Loucy (cell line): ENCODE measurements around the gene ANKFY1.

Experiments
- H2AFZ ChIP-seq: fragments of 200-600 bp; sonication (generic); 2 replicates; pipeline ENCODE4 v1.6.0; 2016; ENCODE audit warnings: antibody characterized with exemption, mild to moderate bottlenecking, low read length, moderate library complexity
- H3F3A ChIP-seq: fragments of 200-600 bp; 2 replicates; pipeline ENCODE4 v1.6.0; 2016; ENCODE audit warnings: antibody characterized with exemption, low read depth, mild to moderate bottlenecking
- H3K27me3 ChIP-seq: fragments of 200-600 bp; sonication (generic); 2 replicates; pipeline ENCODE4 v1.6.1; 2014; ENCODE audit warnings: low read length, mild to moderate bottlenecking; ENCODE audit not compliant: insufficient read depth, poor library complexity, severe bottlenecking
- H3K36me3 ChIP-seq: fragments of 200-600 bp; sonication (generic); 2 replicates; pipeline ENCODE4 v1.6.1; 2016; ENCODE audit warnings: low read length; ENCODE audit not compliant: insufficient read depth
- H3K4me1 ChIP-seq: fragments of 200-600 bp; sonication (generic); 2 replicates; pipeline ENCODE4 v1.5.1; 2014; ENCODE audit warnings: low read length, mild to moderate bottlenecking; ENCODE audit not compliant: insufficient read depth, poor library complexity, severe bottlenecking
- H3K4me2 ChIP-seq: fragments of 200-600 bp; sonication (generic); 2 replicates; pipeline ENCODE4 v1.6.0; 2014; ENCODE audit warnings: antibody characterized with exemption, low read length, low read depth, mild to moderate bottlenecking; ENCODE audit not compliant: poor library complexity, severe bottlenecking
- H3K4me3 ChIP-seq: fragments of 200-600 bp; sonication (generic); 2 replicates; pipeline ENCODE4 v1.5.1; 2014; ENCODE audit warnings: low read length, mild to moderate bottlenecking, mixed read lengths; ENCODE audit not compliant: poor library complexity, severe bottlenecking
- H3K79me2 ChIP-seq: fragments of 200-600 bp; sonication (generic); 2 replicates; pipeline ENCODE4 v1.6.1; 2014; ENCODE audit warnings: low read length; ENCODE audit not compliant: insufficient read depth
- H3K9ac ChIP-seq: fragments of 200-600 bp; sonication (generic); 2 replicates; pipeline ENCODE4 v1.6.0; 2014; ENCODE audit warnings: mild to moderate bottlenecking, low read depth, low read length, moderate library complexity; ENCODE audit not compliant: poor library complexity, severe bottlenecking
- H3K9me2 ChIP-seq: fragments of 200-600 bp; sonication (generic); replicated peaks from 2 replicates; pipeline ENCODE4 v1.6.1; 2016; ENCODE audit warnings: low read depth, low read length, mixed read lengths
- H3K9me3 ChIP-seq: fragments of 200-600 bp; sonication (generic); 2 replicates; pipeline ENCODE4 v1.6.1; 2014; ENCODE audit warnings: mild to moderate bottlenecking, antibody characterized with exemption, low read length, low read depth; ENCODE audit not compliant: insufficient read depth
- H4K20me1 ChIP-seq: fragments of 200-600 bp; sonication (generic); 2 replicates; pipeline ENCODE4 v1.6.0; 2014; ENCODE audit warnings: antibody characterized with exemption, low read length, mild to moderate bottlenecking; ENCODE audit not compliant: insufficient read depth, poor library complexity, severe bottlenecking
- EZH2phosphoT487 ChIP-seq: fragments of 200-600 bp; IDR thresholded peaks from 2 replicates; pipeline ENCODE4 v1.6.1; 2018; ENCODE audit warnings: antibody characterized with exemption, mild to moderate bottlenecking, moderate library complexity, borderline replicate concordance
- TF ChIP-seq, protein P1 (sequence below): fragments of 200-600 bp; sonication (generic); conservative IDR thresholded peaks from 2 replicates; pipeline ENCODE4 v1.5.1; 2014; ENCODE audit warnings: mild to moderate bottlenecking, antibody characterized with exemption, low read length

ANKFY1 gene

GRCh38 chr17:4148611-4149308 lies 115.0 kb downstream of the ANKFY1 start:
- Histone ChIP-seq H2AFZ (no peak overlapping the region), H3K9ac (no peak overlapping the region), H3K4me1 (peaks cover 15% of the 10 kb centered on the region), H3K36me3 (no peaks in the 10 kb centered on the region), H3K9me3 (no peaks in the 10 kb centered on the region), H3F3A (no peaks in the 10 kb centered on the region), H3K27me3 (no peaks in the 10 kb centered on the region), H3K79me2 (peaks cover 17% of the 10 kb centered on the region; the same call in 1 of the 2 replicates), H4K20me1 (no peaks in the 10 kb centered on the region), H3K9me2 (no peaks in the 10 kb centered on the region), H3K4me2 (no peak overlapping the region), H3K4me3 (no peak overlapping the region)
- TF ChIP-seq, protein P1, sequence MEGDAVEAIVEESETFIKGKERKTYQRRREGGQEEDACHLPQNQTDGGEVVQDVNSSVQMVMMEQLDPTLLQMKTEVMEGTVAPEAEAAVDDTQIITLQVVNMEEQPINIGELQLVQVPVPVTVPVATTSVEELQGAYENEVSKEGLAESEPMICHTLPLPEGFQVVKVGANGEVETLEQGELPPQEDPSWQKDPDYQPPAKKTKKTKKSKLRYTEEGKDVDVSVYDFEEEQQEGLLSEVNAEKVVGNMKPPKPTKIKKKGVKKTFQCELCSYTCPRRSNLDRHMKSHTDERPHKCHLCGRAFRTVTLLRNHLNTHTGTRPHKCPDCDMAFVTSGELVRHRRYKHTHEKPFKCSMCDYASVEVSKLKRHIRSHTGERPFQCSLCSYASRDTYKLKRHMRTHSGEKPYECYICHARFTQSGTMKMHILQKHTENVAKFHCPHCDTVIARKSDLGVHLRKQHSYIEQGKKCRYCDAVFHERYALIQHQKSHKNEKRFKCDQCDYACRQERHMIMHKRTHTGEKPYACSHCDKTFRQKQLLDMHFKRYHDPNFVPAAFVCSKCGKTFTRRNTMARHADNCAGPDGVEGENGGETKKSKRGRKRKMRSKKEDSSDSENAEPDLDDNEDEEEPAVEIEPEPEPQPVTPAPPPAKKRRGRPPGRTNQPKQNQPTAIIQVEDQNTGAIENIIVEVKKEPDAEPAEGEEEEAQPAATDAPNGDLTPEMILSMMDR = no peak
- TF ChIP-seq EZH2phosphoT487 = no peak

GRCh38 chr17:4147751-4148310 lies 115.9 kb downstream of the ANKFY1 start:
- H3K4me2 ChIP-seq = no peak overlapping the region
- H3K4me3 ChIP-seq = no peak overlapping the region
- no peaks in the 10 kb centered on the region for H4K20me1 ChIP-seq
- no peak overlapping the region for H3K9ac ChIP-seq
- H3F3A ChIP-seq = 0 out of 2 replicates have a peak, but pooled peaks cover 2% of the 10 kb centered on the region
- TF ChIP-seq, protein P1 = no peak
- TF ChIP-seq EZH2phosphoT487 = no peak
- no peaks in the 10 kb centered on the region for H3K9me3 ChIP-seq
- H3K36me3 ChIP-seq = no peaks in the 10 kb centered on the region
- no peak overlapping the region for H2AFZ ChIP-seq
- no peaks in the 10 kb centered on the region for H3K27me3 ChIP-seq
- H3K9me2 ChIP-seq = no peaks in the 10 kb centered on the region
- H3K79me2 ChIP-seq = peaks cover 17% of the 10 kb centered on the region; the same call in 1 of the 2 replicates
- H3K4me1 ChIP-seq = peaks cover 15% of the 10 kb centered on the region

DNA sequence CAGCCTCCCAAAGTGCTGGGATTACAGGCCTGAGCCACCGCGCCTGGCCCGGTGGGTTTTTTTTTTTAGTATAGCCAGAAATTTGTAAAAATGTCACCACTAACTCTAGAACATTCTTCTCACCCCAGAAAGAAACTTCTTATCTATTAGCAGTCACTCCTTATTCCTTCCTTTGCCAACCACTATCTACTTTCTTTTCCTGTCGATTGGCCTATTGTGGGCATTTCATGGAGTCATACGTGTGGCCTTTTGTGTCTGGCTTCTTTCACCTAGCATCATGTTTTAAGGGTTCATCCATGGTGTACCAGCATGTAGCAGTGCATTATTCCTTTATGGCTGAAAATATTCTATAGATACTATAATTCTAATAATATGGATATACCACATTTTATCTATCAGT lies 117.1 kb downstream of the ANKFY1 start:
- Histone ChIP-seq H3K9me3 (no peaks in the 10 kb centered on the region), H3K79me2 (peaks cover 28% of the 10 kb centered on the region)

More for the DNA sequence above, 117.1 kb downstream of the ANKFY1 start:
- H3K27me3 ChIP-seq = no peaks in the 10 kb centered on the region
- TF ChIP-seq, protein P1 = no peak
- TF ChIP-seq EZH2phosphoT487 = no peak
- H3K4me1 ChIP-seq = peaks cover 20% of the 10 kb centered on the region
- no peak overlapping the region for H3K4me2 ChIP-seq
- H4K20me1 ChIP-seq = peaks cover 11% of the 10 kb centered on the region
- no peaks in the 10 kb centered on the region for H3K36me3 ChIP-seq
- H3F3A ChIP-seq = 0 out of 2 replicates have a peak, but pooled peaks cover 2% of the 10 kb centered on the region
- H3K9ac ChIP-seq = no peak overlapping the region
- no peak overlapping the region for H2AFZ ChIP-seq
- H3K4me3 ChIP-seq = no peak overlapping the region
- H3K9me2 ChIP-seq = no peaks in the 10 kb centered on the region
